B cell (primary cell): ENCODE measurements around the gene SULT2B1. TPM values are rescaled to one million over a fixed set of nuclear protein-coding genes. Genes with fewer than 3 reads are reported as not detected.

Source experiments
- ATAC-seq: fragments of 200-7000 bp; cut with Tn5 transposase; one replicate; pipeline ENCODE4 v1.10.0; 2021; ENCODE audit warnings: low read depth, mild to moderate bottlenecking, moderate number of reproducible peaks, moderate library complexity
- CTCF ChIA-PET: fragments of 350-600 bp; sonication (Branson Sonifier 250); formaldehyde crosslinking; loops from one replicate; lab custom pipeline; 2021; ENCODE audit warnings: antibody characterized with exemption, inconsistent platforms; lab: Charles Lee
- POLR2A ChIA-PET: fragments of 350-600 bp; sonication (Branson Sonifier 250); formaldehyde crosslinking; loops from one replicate; lab custom pipeline; 2021; ENCODE audit warnings: antibody characterized with exemption; lab: Charles Lee
- DNase-seq: peaks from one replicate; pipeline ENCODE4 v3.0.0; 2013
- H2AFZ ChIP-seq: 2 replicates; pipeline ENCODE4 v1.6.1; 2012; ENCODE audit warnings: mild to moderate bottlenecking, low read depth, low read length; ENCODE audit not compliant: insufficient read depth, poor library complexity, severe bottlenecking
- H3K27ac ChIP-seq, 2 donors: 1 replicate in 1 of 2; 2 replicates in 1 of 2; pipeline ENCODE4 v1.5.1; 2012 to 2013; ENCODE audit warnings: low read length in 2 of 2, mild to moderate bottlenecking in 2 of 2, moderate library complexity in 1 of 2
- H3K27me3 ChIP-seq, 4 experiments: fragments of 200-600 bp in 1 of 4; sonication (generic) in 1 of 4; replicated peaks in 1 of 4; 1 replicate in 2 of 4; 2 replicates in 2 of 4; pipeline versions ENCODE4 v1.6.1 to v1.7.0; 2013 to 2016; ENCODE audit warnings: low read length in 3 of 4, mild to moderate bottlenecking in 2 of 4, mixed read lengths in 1 of 4, moderate library complexity in 1 of 4; ENCODE audit not compliant: insufficient read depth in 4 of 4, control insufficient read depth in 3 of 4; ENCODE audit errors: control extremely low read depth in 1 of 4
- H3K36me3 ChIP-seq, 2 experiments: replicated peaks in 1 of 2; 1 replicate in 1 of 2; 2 replicates in 1 of 2; pipeline versions ENCODE4 v1.6.1 to v1.7.1; 2013; ENCODE audit warnings: low read length in 1 of 2; ENCODE audit not compliant: insufficient read depth in 2 of 2, control insufficient read depth in 1 of 2; ENCODE audit errors: control extremely low read depth in 1 of 2, extremely low read depth in 1 of 2
- H3K4me1 ChIP-seq, 2 donors: fragments of 200-600 bp in 1 of 2; sonication (generic) in 1 of 2; 1 replicate in 1 of 2; 2 replicates in 1 of 2; pipeline versions ENCODE4 v1.5.1 to v1.6.1; 2013 to 2017; ENCODE audit warnings: low read length in 2 of 2; ENCODE audit not compliant: control insufficient read depth in 2 of 2, insufficient read depth in 2 of 2
- H3K4me2 ChIP-seq: replicated peaks from 2 replicates; pipeline ENCODE3; 2012; ENCODE audit warnings: mild to moderate bottlenecking, low read depth, low read length; ENCODE audit not compliant: poor library complexity, severe bottlenecking
- H3K4me3 ChIP-seq, 5 experiments: fragments of 200-600 bp in 1 of 5; sonication (generic) in 1 of 5; 1 replicate in 3 of 5; 2 replicates in 2 of 5; pipeline versions ENCODE4 v1.5.1 to v1.7.0; 2011 to 2016; ENCODE audit warnings: low read length in 4 of 5, mild to moderate bottlenecking in 4 of 5, low read depth in 2 of 5, control low read depth in 1 of 5, moderate library complexity in 1 of 5; ENCODE audit not compliant: insufficient read depth in 1 of 5; ENCODE audit errors: control extremely low read depth in 1 of 5, extremely low read depth in 1 of 5
- H3K79me2 ChIP-seq: fragments of 200-600 bp; sonication (generic); one replicate; pipeline ENCODE4 v1.6.0; 2016; ENCODE audit warnings: low read length; ENCODE audit not compliant: control insufficient read depth, insufficient read depth
- H3K9ac ChIP-seq: fragments of 200-600 bp; sonication (generic); 2 replicates; pipeline ENCODE4 v1.6.1; 2017; ENCODE audit warnings: mild to moderate bottlenecking, low read length, moderate library complexity
- H3K9me3 ChIP-seq, 3 donors: one replicate each; pipeline versions ENCODE4 v1.6.1 to v1.7.1; 2013; ENCODE audit warnings: low read length in 2 of 3; ENCODE audit not compliant: control insufficient read depth in 2 of 3, insufficient read depth in 1 of 3; ENCODE audit errors: control extremely low read depth in 1 of 3
- H4K20me1 ChIP-seq: 2 replicates; pipeline ENCODE4 v1.6.0; 2012; ENCODE audit warnings: mild to moderate bottlenecking, low read length; ENCODE audit not compliant: insufficient read depth, control insufficient read depth, poor library complexity, severe bottlenecking
- H3K27ac Mint-ChIP-seq: one replicate; pipeline ENCODE4 v1.8.0; 2021; ENCODE audit warnings: mixed read lengths
- H3K27me3 Mint-ChIP-seq: one replicate; pipeline ENCODE4 v1.8.0; 2021; ENCODE audit warnings: mixed read lengths
- H3K4me1 Mint-ChIP-seq: one replicate; pipeline ENCODE4 v1.8.0; 2021; ENCODE audit warnings: mixed read lengths
- H3K4me3 Mint-ChIP-seq: one replicate; pipeline ENCODE4 v1.8.0; 2021; ENCODE audit warnings: mixed read lengths
- H3K9me3 Mint-ChIP-seq: one replicate; pipeline ENCODE4 v1.8.0; 2022; ENCODE audit warnings: mixed read lengths; ENCODE audit not compliant: insufficient read depth
- CTCF ChIP-seq: fragments of 200-600 bp; IDR thresholded peaks from one replicate; pipeline ENCODE4 v1.8.0; 2022; ENCODE audit warnings: antibody characterized with exemption, mild to moderate bottlenecking
- EZH2 ChIP-seq: IDR thresholded peaks from 2 replicates; pipeline ENCODE4 v1.6.1; 2012; ENCODE audit warnings: borderline replicate concordance, low read depth, mild to moderate bottlenecking, moderate library complexity, low read length; ENCODE audit not compliant: insufficient read depth, poor library complexity, severe bottlenecking
- WGBS: methylation state at CpG from one replicate; pipeline ENCODE4 v1.1.5; 2013; ENCODE audit warnings: missing lambda C conversion rate; ENCODE audit not compliant: insufficient coverage; 5-methylcytosine and 5-hydroxymethylcytosine counted together
- intact Hi-C: fragments of 100-400 bp; cut with micrococcal nuclease; formaldehyde crosslinking; loops from one replicate; pipeline ENCODE4 v1.10.0; 2022
- polyA plus RNA-seq: library from polyadenylated mRNA; depleted of rRNA; stranded (reverse); fragments of >200 nt; gene quantifications from 2 replicates; pipeline ENCODE4 v1.2.3, GENCODE V29; 2012
- total RNA-seq, 2 donors: library from RNA; stranded (reverse); fragments of 120-200 nt in 1 of 2; gene quantifications; 1 replicate in 1 of 2; 2 replicates in 1 of 2; pipeline versions ENCODE4 v1.2.3 to v1.2.4, GENCODE V29; 2013 to 2022

The SULT2B1 gene
- total and polyA plus RNA-seq, 2 donors (not counting 1 experiment from before 2014, with no cell fraction given): not detected

- no peaks in the 10 kb centered on the region for H3K9me3 Mint-ChIP-seq
- no peak overlapping the region for H3K4me2 ChIP-seq
- peaks cover 15% of the 10 kb centered on the region for H3K27me3 Mint-ChIP-seq
- H4K20me1 ChIP-seq: no peaks in the 10 kb centered on the region
- POLR2A ChIA-PET: interaction anchor here (0.7 kb wide), 1 partner anchor 312 kb away, joined by 3 read pairs; no protein-coding TSS in a partner anchor
- H3K4me3 ChIP-seq: no peak overlapping the region
- 77% methylated on average over 8 of the region's 11 CpGs for WGBS
- CTCF ChIA-PET: no interaction called here
- H3K4me1 ChIP-seq: no peaks in the 10 kb centered on the region
- intact Hi-C loops: no loop called here
- no peaks in the 10 kb centered on the region for H3K36me3 ChIP-seq
- H3K27ac Mint-ChIP-seq: no peak overlapping the region
- TF ChIP-seq CTCF (no peak), EZH2 (no peak)
- no peak overlapping the region for H2AFZ ChIP-seq
- no peaks in the 10 kb centered on the region for H3K9me3 ChIP-seq
- H3K9ac ChIP-seq: no peak overlapping the region
- ATAC-seq (no peak), DNase-seq (no peak)
- H3K27ac ChIP-seq: no peak overlapping the region
- H3K27me3 ChIP-seq: peaks cover 0 to 10% (median 0%) of the 10 kb centered on the region in 4 experiments
- H3K4me1 Mint-ChIP-seq: no peaks in the 10 kb centered on the region
- H3K4me3 Mint-ChIP-seq: no peak overlapping the region
- H3K79me2 ChIP-seq: no peaks in the 10 kb centered on the region
Measured at GRCh38 chr19:48569814-48570213, 17.8 kb downstream of the SULT2B1 start.

GRCh38 chr19:48571378-48572162 is 19.6 kb downstream of the SULT2B1 start:
- Histone ChIP-seq H2AFZ (no peak overlapping the region), H4K20me1 (no peaks in the 10 kb centered on the region), H3K79me2 (no peaks in the 10 kb centered on the region), H3K9ac (no peak overlapping the region), H3K4me3 (no peak overlapping the region), H3K36me3 (no peaks in the 10 kb centered on the region), H3K4me2 (no peak overlapping the region), H3K27me3 (peaks cover 0 to 10% (median 0%) of the 10 kb centered on the region in 4 experiments), H3K4me1 (no peaks in the 10 kb centered on the region), H3K9me3 (no peaks in the 10 kb centered on the region), H3K27ac (no peak overlapping the region)
- Mint-ChIP-seq H3K27me3 (peaks cover 15% of the 10 kb centered on the region), H3K4me1 (no peaks in the 10 kb centered on the region), H3K9me3 (no peaks in the 10 kb centered on the region), H3K4me3 (no peak overlapping the region), H3K27ac (no peak overlapping the region)
- CTCF ChIA-PET: no interaction called here
- intact Hi-C loops: no loop called here
- 97% methylated on average over 4 of the region's 5 CpGs for WGBS
- POLR2A ChIA-PET: no interaction called here
- no peak for DNase-seq
- TF ChIP-seq CTCF (no peak), EZH2 (no peak)
- no peak for ATAC-seq
